WI38 (cell line): ENCODE data around the gene MRPL33.
"Not testable (repeated sequence)": the region's sequence is repeated elsewhere in the genome, so short reads cannot be mapped to it uniquely, and the experiment has no call there.

ENCODE experiments used
- H3K4me3 ChIP-seq: 2 replicates; pipeline ENCODE4 v1.5.1; 2011; ENCODE audit warnings: low read depth, mild to moderate bottlenecking, control low read depth, low read length
- TF ChIP-seq, protein P1 (sequence below): IDR thresholded peaks from 2 replicates; pipeline ENCODE4 v1.5.1; 2012; ENCODE audit warnings: low read depth, mild to moderate bottlenecking, control low read depth, low read length

MRPL33 gene

GRCh38 chr2:27746325-27746724 is 25.2 kb upstream of the MRPL33 start:
- no peak overlapping the region for H3K4me3 ChIP-seq
- TF ChIP-seq, protein P1, sequence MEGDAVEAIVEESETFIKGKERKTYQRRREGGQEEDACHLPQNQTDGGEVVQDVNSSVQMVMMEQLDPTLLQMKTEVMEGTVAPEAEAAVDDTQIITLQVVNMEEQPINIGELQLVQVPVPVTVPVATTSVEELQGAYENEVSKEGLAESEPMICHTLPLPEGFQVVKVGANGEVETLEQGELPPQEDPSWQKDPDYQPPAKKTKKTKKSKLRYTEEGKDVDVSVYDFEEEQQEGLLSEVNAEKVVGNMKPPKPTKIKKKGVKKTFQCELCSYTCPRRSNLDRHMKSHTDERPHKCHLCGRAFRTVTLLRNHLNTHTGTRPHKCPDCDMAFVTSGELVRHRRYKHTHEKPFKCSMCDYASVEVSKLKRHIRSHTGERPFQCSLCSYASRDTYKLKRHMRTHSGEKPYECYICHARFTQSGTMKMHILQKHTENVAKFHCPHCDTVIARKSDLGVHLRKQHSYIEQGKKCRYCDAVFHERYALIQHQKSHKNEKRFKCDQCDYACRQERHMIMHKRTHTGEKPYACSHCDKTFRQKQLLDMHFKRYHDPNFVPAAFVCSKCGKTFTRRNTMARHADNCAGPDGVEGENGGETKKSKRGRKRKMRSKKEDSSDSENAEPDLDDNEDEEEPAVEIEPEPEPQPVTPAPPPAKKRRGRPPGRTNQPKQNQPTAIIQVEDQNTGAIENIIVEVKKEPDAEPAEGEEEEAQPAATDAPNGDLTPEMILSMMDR: no peak

- TF ChIP-seq, protein P1: no peak
- no peak overlapping the region for H3K4me3 ChIP-seq
Observed at GRCh38 chr2:27747827-27748352, 23.6 kb upstream of the MRPL33 start.

DNA sequence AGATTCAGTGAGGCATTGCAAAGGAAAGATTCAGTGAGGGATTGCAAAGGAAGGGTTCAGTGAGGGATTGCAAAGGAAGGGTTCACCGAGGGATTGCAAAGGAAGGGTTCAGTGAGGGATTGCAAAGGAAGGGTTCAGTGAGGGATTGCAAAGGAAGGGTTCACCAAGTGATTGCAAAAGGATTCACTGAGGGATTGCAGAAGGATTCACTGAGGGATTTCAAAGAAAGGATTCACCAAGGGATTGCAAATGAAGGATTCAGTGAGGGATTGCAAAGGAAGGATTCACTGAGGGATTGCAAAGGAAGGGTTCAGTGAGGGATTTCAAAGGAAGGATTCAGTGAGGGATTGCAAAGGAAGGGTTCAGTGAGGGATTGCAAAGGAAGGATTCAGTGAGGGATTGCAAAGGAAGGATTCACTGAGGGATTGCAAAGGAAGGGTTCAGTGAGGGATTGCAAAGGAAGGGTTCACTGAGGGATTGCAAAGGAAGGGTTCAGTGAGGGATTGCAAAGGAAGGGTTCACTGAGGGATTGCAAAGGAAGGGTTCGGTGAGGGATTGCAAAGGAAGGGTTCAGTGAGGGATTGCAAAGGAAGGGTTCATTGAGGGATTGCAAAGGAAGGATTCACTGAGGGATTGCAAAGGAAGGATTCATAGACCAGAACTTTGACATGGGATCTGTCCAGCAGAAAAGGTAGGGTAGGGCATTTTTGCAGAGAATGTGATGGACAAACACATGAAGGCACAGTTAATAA is 22.5 kb upstream of the MRPL33 start:
- not testable (repeated sequence) for H3K4me3 ChIP-seq

DNA sequence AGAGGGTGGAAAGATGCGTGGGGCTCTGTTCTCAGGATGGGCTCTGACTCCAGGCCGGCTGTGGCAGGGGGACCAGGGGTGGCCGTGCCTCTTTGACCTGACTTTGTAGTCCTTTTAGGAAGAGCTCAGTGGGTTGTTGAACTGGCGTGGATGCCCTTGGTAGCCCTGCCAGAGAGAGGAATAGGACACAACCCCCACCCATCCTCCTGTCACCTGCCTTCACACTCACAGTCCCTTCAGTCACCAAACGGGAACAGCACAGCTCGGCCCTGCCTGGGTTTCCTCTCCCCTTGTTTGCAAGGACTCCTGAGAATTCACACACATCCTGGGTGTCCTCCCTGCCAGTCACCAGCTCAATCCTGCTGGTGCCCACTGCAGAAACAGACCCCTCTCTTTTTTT is 20.1 kb upstream of the MRPL33 start:
- no peak overlapping the region for H3K4me3 ChIP-seq

DNA sequence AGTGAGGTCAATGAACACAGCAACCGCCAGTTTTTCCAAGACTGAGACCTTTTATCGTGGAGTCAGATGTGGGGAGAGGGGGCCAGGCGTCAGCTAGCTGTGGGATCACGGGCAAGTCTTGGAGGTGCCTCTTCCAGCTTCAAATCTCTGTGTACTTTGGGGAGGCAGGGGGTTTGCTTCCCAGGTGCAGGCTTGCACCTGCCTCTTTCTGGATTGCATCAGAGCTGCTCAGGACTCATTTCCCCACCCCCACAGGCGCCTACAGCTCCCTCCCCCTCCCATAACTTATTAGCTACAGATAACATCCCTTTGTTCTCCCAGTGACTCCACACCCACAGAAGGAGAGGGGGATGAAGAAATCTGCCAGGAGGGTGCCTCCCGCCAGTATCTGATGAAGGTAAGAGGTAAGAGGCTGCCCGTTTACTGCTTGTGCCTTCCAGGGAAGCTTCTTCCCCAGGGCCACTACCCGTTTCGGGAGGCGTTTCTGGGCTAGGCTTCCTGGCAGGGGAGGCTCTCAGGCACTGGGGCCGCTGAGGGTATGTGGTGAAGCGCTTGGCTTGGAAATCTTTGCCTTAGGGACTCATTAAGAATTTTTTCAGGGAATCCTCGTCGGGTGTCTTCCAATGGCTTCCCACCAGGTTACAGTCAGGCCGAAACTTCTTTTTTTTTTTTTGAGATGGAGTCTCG is 18.8 kb upstream of the MRPL33 start:
- TF ChIP-seq, protein P1: no peak
- H3K4me3 ChIP-seq: no peak overlapping the region

More for the DNA sequence above, 20.1 kb upstream of the MRPL33 start:
- TF ChIP-seq, protein P1: no peak

DNA sequence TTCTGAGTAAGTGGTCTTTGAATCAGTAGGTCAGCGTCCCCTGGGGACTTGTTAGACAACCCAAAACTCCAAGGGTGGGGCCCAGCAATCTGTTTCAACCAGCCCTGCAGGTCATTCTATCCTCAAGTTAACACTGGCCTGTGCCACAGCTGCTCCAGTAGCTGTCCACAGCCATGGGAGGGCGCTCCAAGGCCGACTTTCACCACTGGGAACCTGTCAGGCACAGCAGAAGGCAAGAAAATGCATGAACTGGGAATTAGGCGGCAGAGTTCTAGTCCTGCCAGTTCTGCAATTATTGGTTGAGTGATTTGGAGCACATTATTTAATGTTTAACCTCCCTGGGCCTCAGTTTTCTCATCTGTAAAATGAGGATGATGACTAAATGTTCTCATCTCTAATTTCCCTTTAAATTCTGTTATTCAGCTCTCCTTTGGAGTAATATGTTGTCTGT is 17.4 kb upstream of the MRPL33 start:
- TF ChIP-seq, protein P1: peak; percentile 97
- H3K4me3 ChIP-seq: no peak overlapping the region

GRCh38 chr2:27754831-27755230 is 16.7 kb upstream of the MRPL33 start:
- no peak overlapping the region for H3K4me3 ChIP-seq
- TF ChIP-seq, protein P1: no peak
